Measurements from ENCODE around the gene RAET1L.
"Not testable (repeated sequence)": the region's sequence is repeated elsewhere in the genome, so short reads cannot be mapped to it uniquely, and the experiment has no call there.

Gene RAET1L

GRCh38 chr6:150029749-150030148 lies 4.4 kb upstream of the RAET1L start:
- ATAC-seq (no peak), DNase-seq (ENCODE audit: low spot score in 2 of 2) (no peak)
- Mint-ChIP-seq H3K4me1 (peaks cover 13% of the 10 kb centered on the region), H3K9me3 (no peaks in the 10 kb centered on the region), H3K4me3 (no peak overlapping the region), H3K27ac (no peak overlapping the region), H3K36me3 (no peaks in the 10 kb centered on the region)

- Mint-ChIP-seq H3K4me3 (no peak overlapping the region), H3K27ac (no peak overlapping the region)
Observed at GRCh38 chr6:150029276-150029675, 3.9 kb upstream of the RAET1L start.

GRCh38 chr6:150028799-150029198 lies 3.5 kb upstream of the RAET1L start:
- no peaks in the 10 kb centered on the region for H3K9me3 Mint-ChIP-seq
- no peak overlapping the region for H3K27ac Mint-ChIP-seq
- DNase-seq (ENCODE audit: low spot score in 2 of 2) (no peak), ATAC-seq (no peak)
- no peak overlapping the region for H3K4me3 Mint-ChIP-seq
- peaks cover 19% of the 10 kb centered on the region for H3K4me1 Mint-ChIP-seq
- H3K36me3 Mint-ChIP-seq = no peaks in the 10 kb centered on the region

More at GRCh38 chr6:150029276-150029675, 3.9 kb upstream of the RAET1L start:
- no peak for ATAC-seq
- H3K4me1 Mint-ChIP-seq = peaks cover 18% of the 10 kb centered on the region
- DNase-seq (ENCODE audit: low spot score in 2 of 2) = no peak
- no peaks in the 10 kb centered on the region for H3K9me3 Mint-ChIP-seq
- no peaks in the 10 kb centered on the region for H3K36me3 Mint-ChIP-seq

- Mint-ChIP-seq H3K36me3 (no peaks in the 10 kb centered on the region), H3K27ac (no peak overlapping the region), H3K4me1 (peaks cover 19% of the 10 kb centered on the region), H3K4me3 (no peak overlapping the region), H3K9me3 (no peaks in the 10 kb centered on the region)
- no peak for DNase-seq (ENCODE audit: low spot score in 2 of 2)
- no peak for ATAC-seq
Observed at GRCh38 chr6:150027806-150028565, 2.7 kb upstream of the RAET1L start.

GRCh38 chr6:150026976-150027805 lies 1.9 kb upstream of the RAET1L start:
- ATAC-seq (no peak), DNase-seq (ENCODE audit: low spot score in 2 of 2) (no peak)
- no peak overlapping the region for H3K4me3 Mint-ChIP-seq
- no peaks in the 10 kb centered on the region for H3K36me3 Mint-ChIP-seq
- H3K4me1 Mint-ChIP-seq = peaks cover 19% of the 10 kb centered on the region
- H3K27ac Mint-ChIP-seq = no peak overlapping the region
- H3K9me3 Mint-ChIP-seq = no peaks in the 10 kb centered on the region

GRCh38 chr6:150024646-150025155 lies 631 bp downstream of the RAET1L start:
- Mint-ChIP-seq H3K36me3 (no peaks in the 10 kb centered on the region), H3K9me3 (no peaks in the 10 kb centered on the region), H3K4me1 (peaks cover 19% of the 10 kb centered on the region), H3K27ac (no peak overlapping the region), H3K4me3 (no peak overlapping the region)
- DNase-seq (ENCODE audit: low spot score in 2 of 2) (no peak), ATAC-seq (no peak)

- not testable (repeated sequence) for H3K4me3 Mint-ChIP-seq; DNase-seq (ENCODE audit: low spot score in 2 of 2); ATAC-seq; H3K9me3 Mint-ChIP-seq; H3K36me3 Mint-ChIP-seq; H3K27ac Mint-ChIP-seq
- H3K4me1 Mint-ChIP-seq = peaks cover 19% of the 10 kb centered on the region
Observed at GRCh38 chr6:150024021-150024420, 1.3 kb downstream of the RAET1L start.

- peaks cover 22% of the 10 kb centered on the region for H3K4me1 Mint-ChIP-seq
- ATAC-seq; DNase-seq (ENCODE audit: low spot score in 2 of 2); H3K36me3 Mint-ChIP-seq; H3K9me3 Mint-ChIP-seq; H3K27ac Mint-ChIP-seq; H3K4me3 Mint-ChIP-seq: not testable (repeated sequence)
Observed at GRCh38 chr6:150021870-150022269, 3.5 kb downstream of the RAET1L start.

GRCh38 chr6:150018846-150019580 lies 6.3 kb downstream of the RAET1L start:
- H3K4me3 Mint-ChIP-seq = no peak overlapping the region
- H3K36me3 Mint-ChIP-seq = no peaks in the 10 kb centered on the region
- ATAC-seq (no peak), DNase-seq (ENCODE audit: low spot score in 2 of 2) (no peak)
- H3K27ac Mint-ChIP-seq = no peak overlapping the region
- H3K4me1 Mint-ChIP-seq = peaks cover 25% of the 10 kb centered on the region
- no peaks in the 10 kb centered on the region for H3K9me3 Mint-ChIP-seq

- DNase-seq (ENCODE audit: low spot score in 2 of 2); H3K36me3 Mint-ChIP-seq; ATAC-seq; H3K9me3 Mint-ChIP-seq; H3K4me3 Mint-ChIP-seq; H3K27ac Mint-ChIP-seq: not testable (repeated sequence)
- peaks cover 29% of the 10 kb centered on the region for H3K4me1 Mint-ChIP-seq
Observed at GRCh38 chr6:150017186-150017521, 8.2 kb downstream of the RAET1L start.

- Mint-ChIP-seq H3K36me3 (no peaks in the 10 kb centered on the region), H3K9me3 (no peaks in the 10 kb centered on the region), H3K4me1 (peaks cover 29% of the 10 kb centered on the region), H3K27ac (no peak overlapping the region), H3K4me3 (no peak overlapping the region)
- DNase-seq (ENCODE audit: low spot score in 2 of 2) = peak in 1 of 2 donors; percentile 73
- peak; percentile 72 for ATAC-seq
Observed at GRCh38 chr6:150016324-150017185, 8.8 kb downstream of the RAET1L start.

- Mint-ChIP-seq H3K4me1 (peaks cover 29% of the 10 kb centered on the region), H3K4me3 (peak overlapping the region; percentile 15)
- DNase-seq (ENCODE audit: low spot score in 2 of 2); H3K36me3 Mint-ChIP-seq; H3K27ac Mint-ChIP-seq; H3K9me3 Mint-ChIP-seq: not testable (repeated sequence)
- ATAC-seq = peak; percentile 75
Observed at GRCh38 chr6:150015281-150016001, 9.9 kb downstream of the RAET1L start.

GRCh38 chr6:150014623-150015280 lies 10.6 kb downstream of the RAET1L start:
- H3K36me3 Mint-ChIP-seq; DNase-seq (ENCODE audit: low spot score in 2 of 2); H3K27ac Mint-ChIP-seq; H3K9me3 Mint-ChIP-seq; ATAC-seq: not testable (repeated sequence)
- Mint-ChIP-seq H3K4me1 (peaks cover 29% of the 10 kb centered on the region), H3K4me3 (peak overlapping the region; percentile 15)

All from stimulated activated effector memory CD8-positive, alpha-beta T cell treated with anti-CD3 and anti-CD28 coated beads, Interleukin-12 subunit alpha, Interleukin-12 subunit beta, amount 100 ng/mL, for 72 hours (primary cell).